Parathyroid adenoma (tissue), 2 donors: ENCODE results near the gene SMG6.
A peak's percentile ranks its signal among the peaks of the same experiment; 100 is the strongest.

Experiments
- H2AFZ ChIP-seq: fragments of 300-600 bp; sonication (generic); one replicate; pipeline ENCODE4 v1.7.0; 2017; ENCODE audit warnings: antibody characterized with exemption, mild to moderate bottlenecking
- H3K27ac ChIP-seq: fragments of 300-600 bp; sonication (generic); one replicate; pipeline ENCODE4 v1.7.0; 2017
- H3K27me3 ChIP-seq: fragments of 300-600 bp; sonication (generic); one replicate; pipeline ENCODE4 v1.7.0; 2017; ENCODE audit warnings: low read length; ENCODE audit not compliant: control insufficient read depth, insufficient read depth
- H3K36me3 ChIP-seq: fragments of 300-600 bp; sonication (generic); one replicate; pipeline ENCODE4 v1.7.0; 2017; ENCODE audit warnings: low read length; ENCODE audit not compliant: control insufficient read depth, insufficient read depth
- H3K4me1 ChIP-seq: fragments of 300-600 bp; sonication (generic); one replicate; pipeline ENCODE4 v1.7.0; 2017; ENCODE audit warnings: control low read depth
- H3K4me2 ChIP-seq: fragments of 300-600 bp; sonication (generic); one replicate; pipeline ENCODE4 v1.7.0; 2017; ENCODE audit warnings: low read length
- H3K4me3 ChIP-seq: fragments of 300-600 bp; sonication (generic); one replicate; pipeline ENCODE4 v1.7.0; 2017; ENCODE audit warnings: low read depth, low read length
- H3K79me2 ChIP-seq: fragments of 300-600 bp; sonication (generic); one replicate; pipeline ENCODE4 v1.7.0; 2017; ENCODE audit warnings: control low read depth
- H3K9ac ChIP-seq: fragments of 300-600 bp; sonication (generic); one replicate; pipeline ENCODE4 v1.7.0; 2017; ENCODE audit warnings: mild to moderate bottlenecking
- H3K9me3 ChIP-seq: fragments of 300-600 bp; sonication (generic); one replicate; pipeline ENCODE4 v1.7.0; 2017; ENCODE audit warnings: low read length; ENCODE audit not compliant: control insufficient read depth
- CTCF ChIP-seq: fragments of 300-600 bp; sonication (generic); IDR thresholded peaks from one replicate; pipeline ENCODE4 v1.7.0; 2017; ENCODE audit warnings: antibody characterized with exemption, mild to moderate bottlenecking
- donor health status: primary hyperparathyroidism.

SMG6 gene

GRCh38 chr17:2241823-2242222, 61.8 kb downstream of the SMG6 start:
- Histone ChIP-seq H3K9ac (no peak overlapping the region), H3K4me1 (peaks cover 10% of the 10 kb centered on the region), H3K9me3 (no peaks in the 10 kb centered on the region), H3K79me2 (peaks cover 3% of the 10 kb centered on the region), H2AFZ (no peak overlapping the region), H3K36me3 (no peaks in the 10 kb centered on the region), H3K27me3 (no peaks in the 10 kb centered on the region), H3K4me2 (no peak overlapping the region), H3K27ac (no peak overlapping the region), H3K4me3 (no peak overlapping the region)
- no peak for TF ChIP-seq CTCF

GRCh38 chr17:2240541-2240940, 63.0 kb downstream of the SMG6 start:
- Histone ChIP-seq H2AFZ (no peak overlapping the region), H3K36me3 (no peaks in the 10 kb centered on the region), H3K27ac (no peak overlapping the region), H3K79me2 (peaks cover 3% of the 10 kb centered on the region), H3K4me3 (no peak overlapping the region), H3K4me1 (peaks cover 10% of the 10 kb centered on the region), H3K9ac (no peak overlapping the region), H3K27me3 (no peaks in the 10 kb centered on the region), H3K4me2 (no peak overlapping the region), H3K9me3 (no peaks in the 10 kb centered on the region)
- TF ChIP-seq CTCF: no peak

- Histone ChIP-seq H3K27ac (no peak overlapping the region), H3K9me3 (no peaks in the 10 kb centered on the region), H2AFZ (no peak overlapping the region), H3K27me3 (no peaks in the 10 kb centered on the region), H3K79me2 (peaks cover 7% of the 10 kb centered on the region), H3K4me1 (peaks cover 10% of the 10 kb centered on the region), H3K4me3 (no peak overlapping the region), H3K4me2 (no peak overlapping the region), H3K36me3 (no peaks in the 10 kb centered on the region), H3K9ac (no peak overlapping the region)
- TF ChIP-seq CTCF: no peak
Measured at GRCh38 chr17:2239882-2240430, 63.6 kb downstream of the SMG6 start.

GRCh38 chr17:2239170-2239551, 64.4 kb downstream of the SMG6 start:
- no peaks in the 10 kb centered on the region for H3K36me3 ChIP-seq
- H3K4me1 ChIP-seq: peaks cover 10% of the 10 kb centered on the region
- H3K4me3 ChIP-seq: no peak overlapping the region
- H3K9me3 ChIP-seq: no peaks in the 10 kb centered on the region
- H3K79me2 ChIP-seq: peaks cover 7% of the 10 kb centered on the region
- H3K4me2 ChIP-seq: no peak overlapping the region
- TF ChIP-seq CTCF: no peak
- no peak overlapping the region for H2AFZ ChIP-seq
- H3K27ac ChIP-seq: no peak overlapping the region
- H3K27me3 ChIP-seq: no peaks in the 10 kb centered on the region
- H3K9ac ChIP-seq: no peak overlapping the region

GRCh38 chr17:2238432-2239169, 65.0 kb downstream of the SMG6 start:
- no peak overlapping the region for H3K4me3 ChIP-seq
- no peak overlapping the region for H3K27ac ChIP-seq
- H3K79me2 ChIP-seq: peaks cover 11% of the 10 kb centered on the region
- H3K9me3 ChIP-seq: no peaks in the 10 kb centered on the region
- no peak overlapping the region for H3K9ac ChIP-seq
- H3K27me3 ChIP-seq: no peaks in the 10 kb centered on the region
- peak overlapping the region; percentile 3 for H3K4me2 ChIP-seq
- H3K36me3 ChIP-seq: no peaks in the 10 kb centered on the region
- H2AFZ ChIP-seq: peak overlapping the region; percentile 40
- TF ChIP-seq CTCF: no peak
- peaks cover 10% of the 10 kb centered on the region for H3K4me1 ChIP-seq
